ENCODE data around the gene HSP90AB1. TPM values are rescaled to one million over a fixed set of nuclear protein-coding genes. Genes with fewer than 3 reads are reported as not detected.

Gene HSP90AB1
- total and polyA plus RNA-seq, 2 of the 8 experiments (the other 6 are each of a cell fraction or from before 2014, with no cell fraction given) = 1,564 to 2,297 TPM

DNA sequence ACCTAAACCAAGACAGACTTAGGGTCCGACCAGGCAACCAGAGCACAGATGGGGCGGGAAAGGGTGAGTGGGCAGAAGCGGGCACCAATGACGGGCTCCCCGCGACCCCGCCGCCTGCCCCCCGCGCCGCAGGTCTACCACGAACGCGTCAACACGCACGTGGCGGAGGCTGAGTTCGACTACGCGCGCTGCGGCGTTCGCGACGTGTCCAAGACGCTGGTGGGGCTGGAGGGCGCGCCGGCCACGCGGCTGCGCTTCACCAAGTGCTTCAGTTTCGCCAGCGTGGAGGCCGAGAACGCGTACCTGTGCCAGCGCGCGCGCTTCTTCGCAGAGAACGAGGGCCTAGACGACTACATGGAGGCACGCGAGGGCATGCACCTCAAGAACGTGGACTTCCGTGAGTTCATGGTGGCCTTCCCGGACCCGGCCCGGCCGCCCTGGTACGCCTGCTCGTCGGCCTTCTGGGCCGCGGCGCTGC lies 28.4 kb downstream of the HSP90AB1 start (continued):
- TF ChIP-seq, protein P1, sequence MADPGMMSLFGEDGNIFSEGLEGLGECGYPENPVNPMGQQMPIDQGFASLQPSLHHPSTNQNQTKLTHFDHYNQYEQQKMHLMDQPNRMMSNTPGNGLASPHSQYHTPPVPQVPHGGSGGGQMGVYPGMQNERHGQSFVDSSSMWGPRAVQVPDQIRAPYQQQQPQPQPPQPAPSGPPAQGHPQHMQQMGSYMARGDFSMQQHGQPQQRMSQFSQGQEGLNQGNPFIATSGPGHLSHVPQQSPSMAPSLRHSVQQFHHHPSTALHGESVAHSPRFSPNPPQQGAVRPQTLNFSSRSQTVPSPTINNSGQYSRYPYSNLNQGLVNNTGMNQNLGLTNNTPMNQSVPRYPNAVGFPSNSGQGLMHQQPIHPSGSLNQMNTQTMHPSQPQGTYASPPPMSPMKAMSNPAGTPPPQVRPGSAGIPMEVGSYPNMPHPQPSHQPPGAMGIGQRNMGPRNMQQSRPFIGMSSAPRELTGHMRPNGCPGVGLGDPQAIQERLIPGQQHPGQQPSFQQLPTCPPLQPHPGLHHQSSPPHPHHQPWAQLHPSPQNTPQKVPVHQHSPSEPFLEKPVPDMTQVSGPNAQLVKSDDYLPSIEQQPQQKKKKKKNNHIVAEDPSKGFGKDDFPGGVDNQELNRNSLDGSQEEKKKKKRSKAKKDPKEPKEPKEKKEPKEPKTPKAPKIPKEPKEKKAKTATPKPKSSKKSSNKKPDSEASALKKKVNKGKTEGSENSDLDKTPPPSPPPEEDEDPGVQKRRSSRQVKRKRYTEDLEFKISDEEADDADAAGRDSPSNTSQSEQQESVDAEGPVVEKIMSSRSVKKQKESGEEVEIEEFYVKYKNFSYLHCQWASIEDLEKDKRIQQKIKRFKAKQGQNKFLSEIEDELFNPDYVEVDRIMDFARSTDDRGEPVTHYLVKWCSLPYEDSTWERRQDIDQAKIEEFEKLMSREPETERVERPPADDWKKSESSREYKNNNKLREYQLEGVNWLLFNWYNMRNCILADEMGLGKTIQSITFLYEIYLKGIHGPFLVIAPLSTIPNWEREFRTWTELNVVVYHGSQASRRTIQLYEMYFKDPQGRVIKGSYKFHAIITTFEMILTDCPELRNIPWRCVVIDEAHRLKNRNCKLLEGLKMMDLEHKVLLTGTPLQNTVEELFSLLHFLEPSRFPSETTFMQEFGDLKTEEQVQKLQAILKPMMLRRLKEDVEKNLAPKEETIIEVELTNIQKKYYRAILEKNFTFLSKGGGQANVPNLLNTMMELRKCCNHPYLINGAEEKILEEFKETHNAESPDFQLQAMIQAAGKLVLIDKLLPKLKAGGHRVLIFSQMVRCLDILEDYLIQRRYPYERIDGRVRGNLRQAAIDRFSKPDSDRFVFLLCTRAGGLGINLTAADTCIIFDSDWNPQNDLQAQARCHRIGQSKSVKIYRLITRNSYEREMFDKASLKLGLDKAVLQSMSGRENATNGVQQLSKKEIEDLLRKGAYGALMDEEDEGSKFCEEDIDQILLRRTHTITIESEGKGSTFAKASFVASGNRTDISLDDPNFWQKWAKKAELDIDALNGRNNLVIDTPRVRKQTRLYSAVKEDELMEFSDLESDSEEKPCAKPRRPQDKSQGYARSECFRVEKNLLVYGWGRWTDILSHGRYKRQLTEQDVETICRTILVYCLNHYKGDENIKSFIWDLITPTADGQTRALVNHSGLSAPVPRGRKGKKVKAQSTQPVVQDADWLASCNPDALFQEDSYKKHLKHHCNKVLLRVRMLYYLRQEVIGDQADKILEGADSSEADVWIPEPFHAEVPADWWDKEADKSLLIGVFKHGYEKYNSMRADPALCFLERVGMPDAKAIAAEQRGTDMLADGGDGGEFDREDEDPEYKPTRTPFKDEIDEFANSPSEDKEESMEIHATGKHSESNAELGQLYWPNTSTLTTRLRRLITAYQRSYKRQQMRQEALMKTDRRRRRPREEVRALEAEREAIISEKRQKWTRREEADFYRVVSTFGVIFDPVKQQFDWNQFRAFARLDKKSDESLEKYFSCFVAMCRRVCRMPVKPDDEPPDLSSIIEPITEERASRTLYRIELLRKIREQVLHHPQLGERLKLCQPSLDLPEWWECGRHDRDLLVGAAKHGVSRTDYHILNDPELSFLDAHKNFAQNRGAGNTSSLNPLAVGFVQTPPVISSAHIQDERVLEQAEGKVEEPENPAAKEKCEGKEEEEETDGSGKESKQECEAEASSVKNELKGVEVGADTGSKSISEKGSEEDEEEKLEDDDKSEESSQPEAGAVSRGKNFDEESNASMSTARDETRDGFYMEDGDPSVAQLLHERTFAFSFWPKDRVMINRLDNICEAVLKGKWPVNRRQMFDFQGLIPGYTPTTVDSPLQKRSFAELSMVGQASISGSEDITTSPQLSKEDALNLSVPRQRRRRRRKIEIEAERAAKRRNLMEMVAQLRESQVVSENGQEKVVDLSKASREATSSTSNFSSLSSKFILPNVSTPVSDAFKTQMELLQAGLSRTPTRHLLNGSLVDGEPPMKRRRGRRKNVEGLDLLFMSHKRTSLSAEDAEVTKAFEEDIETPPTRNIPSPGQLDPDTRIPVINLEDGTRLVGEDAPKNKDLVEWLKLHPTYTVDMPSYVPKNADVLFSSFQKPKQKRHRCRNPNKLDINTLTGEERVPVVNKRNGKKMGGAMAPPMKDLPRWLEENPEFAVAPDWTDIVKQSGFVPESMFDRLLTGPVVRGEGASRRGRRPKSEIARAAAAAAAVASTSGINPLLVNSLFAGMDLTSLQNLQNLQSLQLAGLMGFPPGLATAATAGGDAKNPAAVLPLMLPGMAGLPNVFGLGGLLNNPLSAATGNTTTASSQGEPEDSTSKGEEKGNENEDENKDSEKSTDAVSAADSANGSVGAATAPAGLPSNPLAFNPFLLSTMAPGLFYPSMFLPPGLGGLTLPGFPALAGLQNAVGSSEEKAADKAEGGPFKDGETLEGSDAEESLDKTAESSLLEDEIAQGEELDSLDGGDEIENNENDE (IDR thresholded peaks at IDR 0.05; ENCODE audit: insufficient replicate concordance, low read length) = no peak
- TF ChIP-seq CREB1 (IDR thresholded peaks at IDR 0.05) = no peak
- TF ChIP-seq JUN (IDR thresholded peaks at IDR 0.05; ENCODE audit: low read depth, low read length) = no peak
- TF ChIP-seq SAP30 (IDR thresholded peaks at IDR 0.05; ENCODE audit: insufficient read depth, insufficient replicate concordance, low read length) = no peak
- no peak for TF ChIP-seq SP4 (IDR thresholded peaks at IDR 0.05; ENCODE audit: low read length)
- no peak for TF ChIP-seq RNF2 (IDR thresholded peaks at IDR 0.05; ENCODE audit: borderline replicate concordance, low read depth, low read length, missing control alignments, poor library complexity, severe bottlenecking)
- TF ChIP-seq CBX5 (IDR thresholded peaks at IDR 0.05; ENCODE audit: low read depth, low read length) = no peak
- TF ChIP-seq, protein P2, sequence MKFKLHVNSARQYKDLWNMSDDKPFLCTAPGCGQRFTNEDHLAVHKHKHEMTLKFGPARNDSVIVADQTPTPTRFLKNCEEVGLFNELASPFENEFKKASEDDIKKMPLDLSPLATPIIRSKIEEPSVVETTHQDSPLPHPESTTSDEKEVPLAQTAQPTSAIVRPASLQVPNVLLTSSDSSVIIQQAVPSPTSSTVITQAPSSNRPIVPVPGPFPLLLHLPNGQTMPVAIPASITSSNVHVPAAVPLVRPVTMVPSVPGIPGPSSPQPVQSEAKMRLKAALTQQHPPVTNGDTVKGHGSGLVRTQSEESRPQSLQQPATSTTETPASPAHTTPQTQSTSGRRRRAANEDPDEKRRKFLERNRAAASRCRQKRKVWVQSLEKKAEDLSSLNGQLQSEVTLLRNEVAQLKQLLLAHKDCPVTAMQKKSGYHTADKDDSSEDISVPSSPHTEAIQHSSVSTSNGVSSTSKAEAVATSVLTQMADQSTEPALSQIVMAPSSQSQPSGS (IDR thresholded peaks at IDR 0.05; ENCODE audit: low read length) = no peak
- no peak for TF ChIP-seq EZH2 (IDR thresholded peaks at IDR 0.05; ENCODE audit: low read depth, low read length, severe bottlenecking)
